Hematopoietic multipotent progenitor cell treated with erythropoietin and hydrocortisone succinate and interleukin-3 and kit ligand, for 6 days (in vitro differentiated cells): ENCODE results near the gene TSPAN11.
A peak's percentile ranks its signal among the peaks of the same experiment; 100 is the strongest.
"Not testable (repeated sequence)": the region's sequence is repeated elsewhere in the genome, so short reads cannot be mapped to it uniquely, and the experiment has no call there.

Experiments
- DNase-seq: peaks from one replicate; pipeline ENCODE4 v3.0.0-alpha.2; 2015

The TSPAN11 gene

GRCh38 chr12:30926243-30927221, at the start of gene TSPAN11:
TSS of gene TSPAN11 (plus strand) at chr12:30926748. CDS start at chr12:30953992, 27,244 bp downstream.
- peak; percentile 6 for DNase-seq

GRCh38 chr12:30877105-30877875, 49.3 kb upstream of the TSPAN11 start:
- DNase-seq, result no peak

GRCh38 chr12:30878024-30878423, 48.5 kb upstream of the TSPAN11 start:
- no peak for DNase-seq

GRCh38 chr12:30880061-30880460, 46.5 kb upstream of the TSPAN11 start:
- DNase-seq, result no peak

GRCh38 chr12:30880813-30881212, 45.7 kb upstream of the TSPAN11 start:
- DNase-seq, result no peak

- DNase-seq, result no peak
Measured at GRCh38 chr12:30882706-30883105, 43.8 kb upstream of the TSPAN11 start.

GRCh38 chr12:30884799-30885198, 41.7 kb upstream of the TSPAN11 start:
- no peak for DNase-seq

GRCh38 chr12:30885321-30885720, 41.2 kb upstream of the TSPAN11 start:
- DNase-seq, result no peak

GRCh38 chr12:30887226-30887625, 39.3 kb upstream of the TSPAN11 start:
- DNase-seq, result no peak

GRCh38 chr12:30888241-30888640, 38.3 kb upstream of the TSPAN11 start:
- no peak for DNase-seq

GRCh38 chr12:30894531-30894930, 32.0 kb upstream of the TSPAN11 start:
- DNase-seq, result not testable (repeated sequence)

GRCh38 chr12:30896461-30896860, 30.1 kb upstream of the TSPAN11 start:
- no peak for DNase-seq

- DNase-seq, result no peak
Measured at GRCh38 chr12:30898846-30899245, 27.7 kb upstream of the TSPAN11 start.

GRCh38 chr12:30900351-30900750, 26.2 kb upstream of the TSPAN11 start:
- no peak for DNase-seq

- DNase-seq, result no peak
Measured at GRCh38 chr12:30902001-30902400, 24.5 kb upstream of the TSPAN11 start.

GRCh38 chr12:30902596-30902995, 24.0 kb upstream of the TSPAN11 start:
- no peak for DNase-seq

- no peak for DNase-seq
Measured at GRCh38 chr12:30905463-30906009, 21.0 kb upstream of the TSPAN11 start.

- DNase-seq, result no peak
Measured at GRCh38 chr12:30908076-30908721, 18.3 kb upstream of the TSPAN11 start.

- no peak for DNase-seq
Measured at GRCh38 chr12:30908722-30909348, 17.7 kb upstream of the TSPAN11 start.

GRCh38 chr12:30909349-30910037, 17.1 kb upstream of the TSPAN11 start:
- no peak for DNase-seq

GRCh38 chr12:30910038-30910350, 16.6 kb upstream of the TSPAN11 start:
- DNase-seq, result no peak

GRCh38 chr12:30911207-30911606, 15.3 kb upstream of the TSPAN11 start:
- DNase-seq, result no peak
